SK-N-SH treated with all-trans-retinoic acid at 6 μM for 48 hours (cell line): ENCODE measurements around the gene NDUFS3.

Experiments
- PATZ1 ChIP-seq: fragments of 250-450 bp; sonication (Bioruptor Pico); IDR thresholded peaks from 2 replicates; pipeline ENCODE4 v1.8.0; 2020; ENCODE audit warnings: mild to moderate bottlenecking, moderate library complexity, borderline replicate concordance
- ZNF565 ChIP-seq: fragments of 450-650 bp; formaldehyde crosslinking; conservative IDR thresholded peaks from 2 replicates; pipeline ENCODE4 v1.5.0; 2020; ENCODE audit warnings: low read depth, mild to moderate bottlenecking, moderate library complexity

- TF ChIP-seq ZNF565 (CRISPR knock-in tag) (no peak), PATZ1 (no peak)
These were observed 38.0 kb downstream of the NDUFS3 start for GRCh38 chr11:47616726-47617416.
